ENCODE results near the gene ETFRF1.

DNA sequence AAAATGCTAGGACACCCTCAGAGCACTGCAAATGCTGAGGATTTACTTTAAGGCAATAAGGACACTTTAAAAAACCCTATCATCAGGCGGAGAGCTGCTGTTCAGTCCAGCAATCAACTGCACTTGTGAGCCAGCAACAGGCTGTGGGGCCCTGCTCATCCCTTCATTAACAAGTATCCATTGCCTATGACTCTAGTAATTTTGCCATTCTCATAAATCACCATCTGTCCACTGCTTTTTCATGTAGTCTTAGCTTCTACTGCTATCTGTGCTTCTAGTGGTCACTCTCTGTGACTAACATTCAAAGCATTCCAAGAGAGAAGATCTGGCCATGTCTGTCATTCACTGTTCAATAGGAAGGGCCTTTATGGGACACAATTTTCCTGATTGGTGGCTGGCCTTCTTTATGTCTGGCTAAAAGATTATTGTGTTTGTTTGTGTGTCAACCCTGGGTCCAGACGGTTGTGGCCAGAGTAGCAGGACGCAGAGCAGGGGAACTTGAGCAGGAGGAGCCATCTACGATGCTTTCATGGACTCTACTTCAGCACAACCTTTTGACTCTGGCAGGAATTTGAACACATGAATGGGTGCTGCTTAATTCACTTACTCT, 59.3 kb downstream of the ETFRF1 start:
- TF ChIP-seq TAF1 (IDR thresholded peaks at IDR 0.05; ENCODE audit: low read depth, low read length) = no peak
- no peak for TF ChIP-seq POU2F2 (IDR thresholded peaks at IDR 0.05; ENCODE audit: low read depth, low read length)
- no peak for TF ChIP-seq POLR2A (IDR thresholded peaks at IDR 0.05; ENCODE audit: low read depth, low read length)
- TF ChIP-seq SPI1 (IDR thresholded peaks at IDR 0.05; ENCODE audit: low read depth, low read length) = no peak
- no peak for TF ChIP-seq POLR2AphosphoS5 (IDR thresholded peaks at IDR 0.05; ENCODE audit: low read depth, low read length)
